ENCODE results near the gene PPP1R12C. TPM values are rescaled to one million over a fixed set of nuclear protein-coding genes. Genes with fewer than 3 reads are reported as not detected.

Gene PPP1R12C
- 7.8 and 8.1 TPM in 2 replicates for polyA plus RNA-seq

DNA sequence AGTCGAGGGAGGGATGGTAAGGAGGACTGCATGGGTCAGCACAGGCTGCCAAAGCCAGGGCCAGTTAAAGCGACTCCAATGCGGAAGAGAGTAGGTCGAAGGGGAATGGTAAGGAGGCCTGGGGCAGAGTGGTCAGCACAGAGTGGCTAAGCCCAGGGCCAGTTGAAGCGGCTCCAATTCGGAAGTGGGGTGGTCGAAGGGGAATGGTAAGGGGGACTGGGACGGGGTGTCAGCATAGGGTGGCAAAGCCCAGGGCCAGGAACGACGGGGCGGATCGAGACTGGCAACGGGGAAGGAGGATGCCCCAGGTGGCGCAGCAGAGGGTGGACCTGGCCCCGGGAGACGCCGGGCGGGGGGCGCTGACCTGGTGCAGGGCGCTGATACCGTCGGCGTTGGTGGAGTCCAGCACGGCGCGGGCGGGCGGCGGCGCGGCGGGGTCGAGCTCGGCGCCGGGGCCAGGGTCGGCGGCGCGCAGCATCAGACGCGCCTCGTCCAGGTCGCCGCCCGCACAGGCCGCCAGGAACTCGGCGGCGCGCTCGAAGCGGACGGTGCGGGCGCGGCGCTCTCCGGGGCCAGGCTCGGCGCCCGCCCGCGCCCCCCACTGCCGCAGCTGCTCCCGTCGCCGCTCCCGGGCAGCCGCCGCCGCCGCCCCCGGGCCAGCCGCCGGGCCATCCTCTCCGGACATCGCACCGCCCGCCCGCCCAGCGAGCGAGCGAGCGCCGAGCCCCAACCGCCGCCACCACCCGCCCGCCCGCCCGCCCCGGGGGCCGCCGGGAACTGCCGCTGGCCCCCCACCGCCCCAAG, at the start of gene PPP1R12C:
PPP1R12C (minus strand) TSS at position 779 of the 804 bp plus-strand sequence; CDS start at position 685, 94 bp downstream.

DNA sequence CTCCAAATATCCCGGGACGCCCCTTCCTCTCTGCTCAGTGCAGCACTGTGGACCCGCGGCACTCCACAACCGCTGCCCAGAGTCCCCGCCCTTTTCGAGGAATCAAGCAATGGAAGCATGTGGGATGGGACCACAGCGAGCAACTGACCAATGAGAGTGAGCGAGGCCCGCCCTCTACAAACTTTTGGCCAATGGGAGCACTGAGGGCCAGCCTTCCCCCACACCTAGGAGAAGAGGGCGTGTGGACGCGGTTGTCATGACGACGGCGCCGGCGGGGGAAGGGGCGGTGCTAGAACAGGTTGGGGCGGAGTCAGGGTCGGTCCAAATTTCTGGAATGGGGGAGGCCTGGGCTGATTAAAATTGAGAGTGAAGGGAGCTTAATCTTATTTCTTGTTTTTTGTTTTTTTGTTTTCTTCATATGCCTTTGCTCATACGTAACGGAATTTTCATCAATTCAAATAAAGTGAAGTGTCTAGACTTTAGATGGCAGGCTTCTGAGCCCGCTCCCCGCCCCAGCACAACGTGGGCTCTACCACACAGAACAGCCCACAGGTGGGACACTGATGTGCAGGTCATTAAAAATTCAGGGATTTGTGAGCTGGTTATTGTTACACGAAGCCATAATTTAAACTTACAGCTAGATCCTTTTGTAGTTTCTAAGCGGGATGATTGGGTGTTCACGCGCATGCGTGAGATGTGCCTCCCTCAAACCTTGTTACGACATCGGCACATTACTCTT, 49.3 kb upstream of the PPP1R12C start, which contains the start of gene DNAAF3:
DNAAF3 (minus strand) TSS at position 84 of the 739 bp plus-strand sequence. CDS start 200 bp downstream, outside the sequence.

DNA sequence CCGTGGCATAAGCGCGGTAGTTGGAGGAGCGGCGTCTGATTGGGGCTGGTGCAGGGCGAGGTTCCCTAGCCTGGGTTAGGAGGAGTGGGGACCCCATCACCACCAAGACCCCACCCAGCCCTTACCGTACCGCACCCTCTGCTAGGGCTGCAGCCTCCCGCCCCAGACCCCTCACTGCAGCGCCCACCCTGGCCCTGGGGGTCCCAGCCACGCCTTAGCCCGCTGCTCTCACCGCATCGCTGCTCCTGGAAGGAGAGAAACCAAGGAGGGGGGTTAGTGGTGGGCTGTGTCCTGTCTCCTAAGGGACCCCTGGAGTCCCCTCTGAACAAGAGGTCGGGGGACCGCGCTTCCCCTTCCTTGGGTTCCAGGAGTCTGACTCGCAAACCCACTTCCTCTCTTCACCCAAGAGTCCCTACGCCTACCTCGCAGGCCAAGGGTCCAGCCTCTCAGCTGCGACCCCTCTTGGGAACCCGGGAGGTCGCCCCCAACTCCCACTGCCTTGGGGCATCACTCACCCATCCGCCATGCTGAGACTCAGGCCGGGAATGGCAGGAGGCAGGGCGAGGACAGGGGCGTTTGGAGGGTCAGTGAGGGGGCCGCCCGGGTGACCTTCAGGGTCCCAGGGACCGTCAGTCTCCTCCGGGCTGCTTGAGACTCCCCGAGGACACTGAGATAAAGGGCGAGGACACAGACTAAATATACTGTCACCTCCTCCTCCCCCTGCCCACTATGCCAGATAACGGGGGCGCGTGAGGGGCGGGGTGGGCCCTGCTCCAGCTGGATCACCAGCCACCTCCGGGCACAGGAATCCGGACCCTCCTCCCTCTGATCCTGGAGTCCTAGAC, 39.8 kb upstream of the PPP1R12C start, which contains the start of gene TNNI3:
TNNI3 (minus strand) TSS at position 669 of the 845 bp plus-strand sequence; CDS start at position 526, 143 bp downstream.

DNA sequence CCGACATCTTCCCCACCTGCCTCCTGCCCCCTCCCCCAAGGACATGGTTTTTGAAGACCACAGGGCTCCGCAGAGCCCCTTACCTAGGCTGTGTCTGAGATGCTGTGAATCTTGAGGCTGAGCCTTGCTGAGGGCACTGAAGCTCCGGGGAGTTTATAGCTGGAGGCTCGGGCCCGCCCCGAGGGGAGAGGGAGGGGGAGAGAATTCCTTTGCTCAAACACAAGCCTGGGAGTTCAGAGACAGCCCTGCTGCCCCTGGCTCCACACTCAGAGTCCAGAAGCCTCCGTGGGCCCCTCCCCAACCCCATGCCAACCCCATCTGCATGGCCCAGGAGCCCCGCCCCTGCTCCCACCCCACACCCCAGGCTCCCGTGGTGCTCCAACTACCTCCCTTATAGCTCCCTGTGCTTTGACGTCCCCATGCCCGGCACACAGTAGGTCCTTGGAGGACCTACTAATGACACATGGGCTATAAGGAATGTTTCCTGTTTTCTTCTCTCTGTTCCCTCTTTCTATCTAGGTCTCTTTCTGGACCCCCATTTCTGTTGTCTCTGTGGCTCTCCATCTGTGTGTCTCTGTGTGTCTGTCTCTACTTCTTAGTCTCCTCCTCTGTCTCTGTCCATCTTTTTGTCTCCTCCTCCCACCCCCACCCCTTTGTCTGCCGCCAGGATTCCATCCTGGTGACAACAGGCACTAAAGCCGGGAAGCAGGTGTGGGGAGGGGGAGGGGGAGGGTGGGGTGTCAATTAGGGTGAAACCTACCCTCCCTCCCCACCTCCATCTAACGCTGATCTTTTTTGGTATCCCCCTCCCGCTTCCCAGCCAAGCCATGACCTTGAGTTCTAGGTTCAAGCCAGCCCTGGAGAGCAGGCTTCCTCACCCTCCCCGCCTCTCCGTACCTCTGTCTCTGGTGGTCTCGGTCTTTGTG, 31.9 kb upstream of the PPP1R12C start, which contains the start of gene TNNT1:
TNNT1 (minus strand) TSS at position 129 of the 926 bp plus-strand sequence. CDS start 2,049 bp downstream, outside the sequence.

DNA sequence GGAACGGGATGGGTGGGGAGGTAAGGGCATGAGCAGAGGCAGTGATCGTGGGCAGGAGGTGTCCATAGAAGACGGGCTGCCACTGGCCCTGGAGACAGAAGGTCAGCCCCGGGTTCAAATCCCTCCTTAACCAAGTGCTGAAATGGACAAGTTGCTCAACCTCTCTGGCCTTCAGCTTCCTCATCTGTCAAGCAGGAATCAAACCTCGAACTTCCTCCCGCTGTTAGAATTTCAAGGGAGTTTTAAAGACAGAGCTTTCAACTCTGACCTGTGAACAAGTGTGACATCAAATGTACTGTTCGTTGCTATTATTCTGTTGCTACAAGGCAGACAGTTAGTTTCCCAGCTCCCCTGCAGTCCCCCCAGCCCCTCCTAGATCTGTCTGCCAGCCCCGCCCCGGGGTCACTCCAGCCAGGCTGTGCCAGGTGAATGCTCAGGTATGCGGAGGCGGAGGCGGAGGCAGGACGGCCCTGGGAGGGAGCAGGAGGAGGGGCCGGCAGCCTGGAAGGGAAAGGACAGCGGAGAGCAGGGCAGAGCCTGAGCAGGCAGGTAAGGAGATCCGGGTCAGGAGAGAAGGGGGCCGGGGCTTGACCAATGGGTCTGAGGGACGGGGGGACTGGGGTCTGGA, 42.0 kb downstream of the PPP1R12C start, which contains the start of gene EPS8L1:
EPS8L1 (plus strand) TSS at position 499 of the 628 bp plus-strand sequence. CDS start 576 bp downstream, outside the sequence.

DNA sequence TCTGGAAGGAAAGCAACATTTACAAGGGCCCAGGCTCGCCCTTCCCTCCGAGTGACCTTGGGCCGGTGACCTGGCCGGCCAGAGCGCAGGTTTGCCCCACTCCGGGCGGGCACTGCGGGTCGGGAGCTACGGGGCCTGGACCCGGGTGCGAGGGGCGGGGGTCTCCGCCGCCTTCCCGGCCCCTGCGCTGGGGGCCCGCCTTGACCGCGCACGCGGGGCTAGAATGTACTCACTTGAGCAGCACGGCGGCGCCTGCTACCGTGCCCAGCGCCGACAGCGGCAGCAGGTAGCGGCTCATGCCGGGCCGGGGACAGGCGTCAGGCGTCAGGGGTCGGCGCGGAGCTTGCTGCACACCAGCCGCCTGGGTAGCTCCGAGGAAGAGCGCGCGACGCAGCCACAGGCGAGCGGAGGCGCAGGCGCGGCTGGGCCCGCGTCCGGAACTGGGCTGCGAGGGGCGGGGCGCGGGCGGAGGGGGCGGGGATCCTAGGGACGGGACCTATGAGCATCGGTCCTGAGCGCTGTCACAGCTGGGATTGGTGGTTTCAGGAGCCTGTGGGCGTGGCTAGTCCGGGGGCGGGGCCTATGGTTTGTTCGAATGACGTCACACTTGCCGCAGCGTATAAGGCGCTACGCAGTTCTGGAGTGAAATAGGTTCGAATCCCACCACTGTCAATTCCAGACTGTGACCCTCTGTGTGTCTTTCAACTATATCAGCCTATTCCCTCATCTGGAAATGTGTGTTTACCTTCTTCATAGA, 54.5 kb downstream of the PPP1R12C start, which contains the start of gene RDH13:
RDH13 (minus strand) TSS at position 414 of the 757 bp plus-strand sequence; CDS start at position 298, 116 bp downstream.

Other genes with a start within 250 kb of the PPP1R12C start
- not detected in 2 replicates for gene FCAR, start 243.4 kb downstream of the PPP1R12C start, polyA plus RNA-seq
- gene NCR1, start 211.5 kb downstream of the PPP1R12C start, polyA plus RNA-seq = not detected in 2 replicates
- gene NLRP7, start 170.1 kb downstream of the PPP1R12C start, polyA plus RNA-seq = not detected in 2 replicates
- 0.27 TPM in 1 of 2 replicates, not detected in the other for gene NLRP2, start 151.3 kb downstream of the PPP1R12C start, polyA plus RNA-seq
- 0.60 and 1.1 TPM in 2 replicates for gene GP6, start 79.4 kb downstream of the PPP1R12C start, polyA plus RNA-seq
- 3.8 and 5.6 TPM in 2 replicates for gene RDH13, start 54.5 kb downstream of the PPP1R12C start, polyA plus RNA-seq
- gene EPS8L1, start 41.8 kb downstream of the PPP1R12C start, polyA plus RNA-seq = 3.7 TPM in 1 of 2 replicates, not detected in the other
- gene TNNT1, start 31.6 kb upstream of the PPP1R12C start, polyA plus RNA-seq = 84.0 and 98.2 TPM in 2 replicates
- gene TNNI3, start 40.1 kb upstream of the PPP1R12C start, polyA plus RNA-seq = not detected in 2 replicates
- 0.99 TPM in 1 of 2 replicates, not detected in the other for gene DNAAF3, start 49.0 kb upstream of the PPP1R12C start, polyA plus RNA-seq
- gene SYT5, start 62.7 kb upstream of the PPP1R12C start, polyA plus RNA-seq = 2.6 and 7.5 TPM in 2 replicates
- gene PTPRH, start 91.9 kb upstream of the PPP1R12C start, polyA plus RNA-seq = 1.0 TPM in 1 of 2 replicates, not detected in the other
- 0.27 and 1.3 TPM in 2 replicates for gene TMEM86B, start 111.1 kb upstream of the PPP1R12C start, polyA plus RNA-seq
- 1.3 and 2.7 TPM in 2 replicates for gene PPP6R1, start 141.4 kb upstream of the PPP1R12C start, polyA plus RNA-seq
- gene HSPBP1, start 162.5 kb upstream of the PPP1R12C start, polyA plus RNA-seq = 5.9 and 10.4 TPM in 2 replicates
- 0.44 and 2.8 TPM in 2 replicates for gene BRSK1, start 166.4 kb upstream of the PPP1R12C start, polyA plus RNA-seq
- gene TMEM150B, start 207.7 kb upstream of the PPP1R12C start, polyA plus RNA-seq = not detected in 2 replicates
- 0.77 TPM in 1 of 2 replicates, not detected in the other for gene KMT5C, start 222.2 kb upstream of the PPP1R12C start, polyA plus RNA-seq
- gene COX6B2, start 237.1 kb upstream of the PPP1R12C start, polyA plus RNA-seq = not detected in 2 replicates
- gene GARIN5B, start 245.6 kb upstream of the PPP1R12C start, polyA plus RNA-seq = not detected in 2 replicates